Measurements from ENCODE around the gene PTPRA. TPM values are rescaled to one million over a fixed set of nuclear protein-coding genes. Genes with fewer than 3 reads are reported as not detected.
A peak's percentile ranks its signal among the peaks of the same experiment; 100 is the strongest.

Gene PTPRA
- total and polyA plus RNA-seq, 2 of the 13 experiments (the other 11 are each of a cell fraction or from before 2014, with no cell fraction given): 47.2 to 127 TPM

- TF ChIP-seq ZNF709 (CRISPR knock-in tag; IDR thresholded peaks at IDR 0.05) (0 out of 2 replicates have a peak, but pooled peaks have one; percentile 31), ZNF713 (CRISPR knock-in tag; IDR thresholded peaks at IDR 0.05) (no peak), DRAP1 (CRISPR knock-in tag; IDR thresholded peaks at IDR 0.05) (no peak), ZNF292 (CRISPR knock-in tag; IDR thresholded peaks at IDR 0.05; ENCODE audit: borderline replicate concordance, low read depth) (0 out of 2 replicates have a peak, but pooled peaks have one; percentile 44), ZBTB43 (CRISPR knock-in tag; conservative IDR thresholded peaks at IDR 0.05) (no peak), KLF16 (CRISPR knock-in tag; IDR thresholded peaks at IDR 0.05) (no peak), NR2C2 (CRISPR knock-in tag; IDR thresholded peaks at IDR 0.05; ENCODE audit: borderline replicate concordance) (0 out of 2 replicates have a peak, but pooled peaks have one; percentile 10), ERF (CRISPR knock-in tag; IDR thresholded peaks at IDR 0.05) (no peak), ZMYM3 (CRISPR knock-in tag; IDR thresholded peaks at IDR 0.05) (no peak), ZUFSP (CRISPR knock-in tag; IDR thresholded peaks at IDR 0.05; ENCODE audit: borderline replicate concordance) (no peak), CSRNP1 (CRISPR knock-in tag; IDR thresholded peaks at IDR 0.05) (no peak), HNRNPL (IDR thresholded peaks at IDR 0.05; ENCODE audit: low read depth, low read length) (0 out of 2 replicates have a peak, but pooled peaks have one; percentile 59), HOXA9 (CRISPR knock-in tag; IDR thresholded peaks at IDR 0.05; ENCODE audit: borderline replicate concordance) (no peak), ZNF550 (CRISPR knock-in tag; IDR thresholded peaks at IDR 0.05; ENCODE audit: borderline replicate concordance) (no peak), ZNF225 (CRISPR knock-in tag; IDR thresholded peaks at IDR 0.05) (no peak), BCL6 (CRISPR knock-in tag; IDR thresholded peaks at IDR 0.05) (no peak), PITX1 (CRISPR knock-in tag; IDR thresholded peaks at IDR 0.05) (no peak), HIC2 (CRISPR knock-in tag; IDR thresholded peaks at IDR 0.05; ENCODE audit: low read depth) (no peak), ZNF484 (CRISPR knock-in tag; IDR thresholded peaks at IDR 0.05; ENCODE audit: borderline replicate concordance, low read depth) (no peak), LCORL (IDR thresholded peaks at IDR 0.05) (no peak), LCORL (CRISPR knock-in tag; IDR thresholded peaks at IDR 0.05) (no peak; the same call in 1 of the 2 replicates), MBNL3 (CRISPR knock-in tag; conservative IDR thresholded peaks at IDR 0.05) (no peak), KAT7 (CRISPR knock-in tag; IDR thresholded peaks at IDR 0.05; ENCODE audit: borderline replicate concordance) (no peak), ZNF569 (CRISPR knock-in tag; IDR thresholded peaks at IDR 0.05; ENCODE audit: borderline replicate concordance) (no peak)
Measured at GRCh38 chr20:3051385-3052019, 178.2 kb downstream of the PTPRA start (continued).
